Left lobe of liver (tissue), 2 donors: ENCODE results near the gene STX10. TPM values are rescaled to one million over a fixed set of nuclear protein-coding genes. Genes with fewer than 3 reads are reported as not detected.
A peak's percentile ranks its signal among the peaks of the same experiment; 100 is the strongest.
"Not testable (repeated sequence)": the region's sequence is repeated elsewhere in the genome, so short reads cannot be mapped to it uniquely, and the experiment has no call there.

Source experiments
- ATAC-seq: fragments of 200-7000 bp; cut with Tn5 transposase; one replicate; pipeline ENCODE4 v1.9.1; 2020; ENCODE audit warnings: mild to moderate bottlenecking, moderate library complexity
- DNase-seq: peaks from one replicate; pipeline ENCODE4 v3.0.0-alpha.2; 2020; ENCODE audit warnings: low spot score
- total RNA-seq: library from RNA; stranded (reverse); gene quantifications from one replicate; pipeline ENCODE4 v1.2.1, GENCODE V29; 2021
- donor health status: DM: no; HTN: no; CAD: no; lungs with moderate emphysema.
- donor health status: DM: no; HTN: yes; CAD: no.

The STX10 gene
- 22.7 TPM for total RNA-seq

GRCh38 chr19:13150187-13150930, at the start of gene STX10, which contains the start of gene IER2:
STX10 (minus strand) TSS chr19:13150375; CDS start chr19:13150173, 202 bp downstream.
IER2 (plus strand) TSS chr19:13150411; CDS start chr19:13153187, 2,776 bp downstream.
- DNase-seq: peak; percentile 97
- peak; percentile 64 for ATAC-seq

- DNase-seq (no peak), ATAC-seq (no peak)
Observed at GRCh38 chr19:13198634-13199033, 48.5 kb upstream of the STX10 start.

- DNase-seq (peak; percentile 88), ATAC-seq (peak; percentile 74)
Observed at GRCh38 chr19:13195678-13196077, 45.5 kb upstream of the STX10 start.

GRCh38 chr19:13190781-13191540, 40.8 kb upstream of the STX10 start:
- ATAC-seq: peak; percentile 85
- peak; percentile 90 for DNase-seq

GRCh38 chr19:13189600-13189999, 39.4 kb upstream of the STX10 start:
- DNase-seq (no peak), ATAC-seq (no peak)

GRCh38 chr19:13187419-13187818, 37.2 kb upstream of the STX10 start:
- ATAC-seq: no peak
- no peak for DNase-seq

- not testable (repeated sequence) for ATAC-seq, DNase-seq
Observed at GRCh38 chr19:13186688-13187087, 36.5 kb upstream of the STX10 start.

- not testable (repeated sequence) for ATAC-seq
Observed at GRCh38 chr19:13185763-13186657, 35.8 kb upstream of the STX10 start.

GRCh38 chr19:13184926-13185325, 34.8 kb upstream of the STX10 start:
- not testable (repeated sequence) for ATAC-seq, DNase-seq

More at GRCh38 chr19:13185763-13186657, 35.8 kb upstream of the STX10 start:
- not testable (repeated sequence) for DNase-seq

GRCh38 chr19:13181747-13182388, 31.7 kb upstream of the STX10 start:
- peak; percentile 69 for DNase-seq

GRCh38 chr19:13178291-13178690, 28.1 kb upstream of the STX10 start:
- DNase-seq: not testable (repeated sequence)

More at GRCh38 chr19:13181747-13182388, 31.7 kb upstream of the STX10 start:
- peak; percentile 89 for ATAC-seq

GRCh38 chr19:13177584-13177983, 27.4 kb upstream of the STX10 start:
- DNase-seq, ATAC-seq: not testable (repeated sequence)

More at GRCh38 chr19:13178291-13178690, 28.1 kb upstream of the STX10 start:
- not testable (repeated sequence) for ATAC-seq

GRCh38 chr19:13176345-13176744, 26.2 kb upstream of the STX10 start:
- DNase-seq (no peak), ATAC-seq (no peak)

- ATAC-seq (no peak), DNase-seq (no peak)
Observed at GRCh38 chr19:13173139-13173737, 23.1 kb upstream of the STX10 start.

GRCh38 chr19:13172346-13173138, 22.4 kb upstream of the STX10 start:
- ATAC-seq: peak; percentile 9
- DNase-seq: no peak

GRCh38 chr19:13171146-13171545, 21.0 kb upstream of the STX10 start:
- ATAC-seq (no peak), DNase-seq (no peak)

GRCh38 chr19:13169769-13170168, 19.6 kb upstream of the STX10 start:
- ATAC-seq: no peak
- DNase-seq: no peak

- not testable (repeated sequence) for DNase-seq, ATAC-seq
Observed at GRCh38 chr19:13166151-13166550, 16.0 kb upstream of the STX10 start.
